NCI-H2171 treated with DMSO at 0.1 percent for 48 hours (cell line): ENCODE data around the gene WIPF2.

Experiments used
- DNase-seq: peaks from one replicate; lab custom pipeline; 2025; lab: John Stamatoyannopoulos, UW

Gene WIPF2

GRCh38 chr17:40251576-40251975 lies 32.5 kb downstream of the WIPF2 start:
- DNase-seq, result no peak

- DNase-seq, result no peak
Measured at GRCh38 chr17:40253565-40253964, 34.5 kb downstream of the WIPF2 start.

GRCh38 chr17:40259505-40259904 lies 40.4 kb downstream of the WIPF2 start:
- no peak for DNase-seq

- no peak for DNase-seq
Measured at GRCh38 chr17:40260528-40260927, 41.4 kb downstream of the WIPF2 start.

GRCh38 chr17:40264458-40265185 lies 45.5 kb downstream of the WIPF2 start:
- no peak for DNase-seq

GRCh38 chr17:40265337-40265736 lies 46.2 kb downstream of the WIPF2 start:
- DNase-seq, result no peak

- DNase-seq, result no peak
Measured at GRCh38 chr17:40266882-40267281, 47.8 kb downstream of the WIPF2 start.

GRCh38 chr17:40268141-40268712 lies 49.1 kb downstream of the WIPF2 start:
- no peak for DNase-seq

GRCh38 chr17:40278414-40278813 lies 59.3 kb downstream of the WIPF2 start:
- no peak for DNase-seq

- peak; percentile 11 for DNase-seq
Measured at GRCh38 chr17:40279402-40279801, 60.3 kb downstream of the WIPF2 start.

GRCh38 chr17:40281663-40282062 lies 62.6 kb downstream of the WIPF2 start:
- no peak for DNase-seq

- DNase-seq, result no peak
Measured at GRCh38 chr17:40283662-40284061, 64.6 kb downstream of the WIPF2 start.

GRCh38 chr17:40284085-40284713 lies 65.1 kb downstream of the WIPF2 start:
- no peak for DNase-seq

GRCh38 chr17:40286473-40286872 lies 67.4 kb downstream of the WIPF2 start:
- DNase-seq, result no peak

GRCh38 chr17:40287159-40287493 lies 68.0 kb downstream of the WIPF2 start:
- no peak for DNase-seq

GRCh38 chr17:40287494-40288369 lies 68.6 kb downstream of the WIPF2 start, which contains the start of gene CDC6:
Gene CDC6 (plus strand): TSS chr17:40287879. CDS start chr17:40289421, 1,542 bp downstream.
- peak; percentile 99 for DNase-seq

- peak; percentile 65 for DNase-seq
Measured at GRCh38 chr17:40290629-40291280, 71.7 kb downstream of the WIPF2 start.

GRCh38 chr17:40291281-40291664 lies 72.2 kb downstream of the WIPF2 start:
- peak; percentile 26 for DNase-seq

- no peak for DNase-seq
Measured at GRCh38 chr17:40293363-40293762, 74.3 kb downstream of the WIPF2 start.

- no peak for DNase-seq
Measured at GRCh38 chr17:40295488-40296436, 76.7 kb downstream of the WIPF2 start.

GRCh38 chr17:40297511-40297910 lies 78.4 kb downstream of the WIPF2 start:
- no peak for DNase-seq
